ENCODE measurements around the gene DOCK6. TPM values are rescaled to one million over a fixed set of nuclear protein-coding genes. Genes with fewer than 3 reads are reported as not detected.

The DOCK6 gene
- total RNA-seq, 2 experiments from 2014 or later: 6.1 to 7.1 TPM

Other genes with a start within 250 kb of the DOCK6 start
- 10 to 100 TPM; 64.2 to 64.9 TPM for gene LDLR, start 173.1 kb downstream of the DOCK6 start, total RNA-seq
- 100 to 1,000 TPM in 1 of 2 experiments, 10 to 100 TPM in 1; 94.7 to 102 TPM for gene SPC24, start 106.7 kb downstream of the DOCK6 start, total RNA-seq
- gene KANK2, start 65.0 kb downstream of the DOCK6 start, total RNA-seq: 1 to 10 TPM; 1.5 to 2.0 TPM
- gene ANGPTL8, start 22.9 kb downstream of the DOCK6 start, total RNA-seq: not detected
- gene TSPAN16, start 33.6 kb upstream of the DOCK6 start, total RNA-seq: not detected
- 10 to 100 TPM in 1 of 2 experiments, 1 to 10 TPM in 1; 9.8 to 10.7 TPM for gene RAB3D, start 77.1 kb upstream of the DOCK6 start, total RNA-seq
- gene TMEM205, start 83.7 kb upstream of the DOCK6 start, total RNA-seq: 10 to 100 TPM; 21.4 to 24.2 TPM
- 10 to 100 TPM; 15.2 to 16.5 TPM for gene CCDC159, start 84.0 kb upstream of the DOCK6 start, total RNA-seq
- 1 to 10 TPM; 2.6 to 2.8 TPM for gene PLPPR2, start 92.9 kb upstream of the DOCK6 start, total RNA-seq
- gene SWSAP1, start 112.1 kb upstream of the DOCK6 start, total RNA-seq: 1 to 10 TPM; 1.1 to 2.1 TPM
- 1 to 10 TPM; 3.9 to 4.3 TPM for gene EPOR, start 121.8 kb upstream of the DOCK6 start, total RNA-seq
- gene RGL3, start 156.8 kb upstream of the DOCK6 start, total RNA-seq: not detected
- gene ODAD3, start 172.6 kb upstream of the DOCK6 start, total RNA-seq: under 1 TPM; 0.15 to 0.19 TPM
- 100 to 1,000 TPM; 234 to 237 TPM for gene PRKCSH, start 173.1 kb upstream of the DOCK6 start, total RNA-seq
- not detected for gene ELAVL3, start 218.5 kb upstream of the DOCK6 start, total RNA-seq
- 1 to 10 TPM; 6.8 to 7.3 TPM for gene ZNF653, start 243.3 kb upstream of the DOCK6 start, total RNA-seq

Data from activated naive CD4-positive, alpha-beta T cell treated with anti-CD3 and anti-CD28 coated beads for 36 hours (primary cell).